Stomach (tissue), 9 donors: Measurements from ENCODE around the gene CACNA1I. TPM values are rescaled to one million over a fixed set of nuclear protein-coding genes. Genes with fewer than 3 reads are reported as not detected.

Source experiments
- DNase-seq, 2 donors: peaks; one replicate each; pipeline versions ENCODE4 v3.0.0 to v3.0.0-alpha.2; 2013 to 2019
- H3K27ac ChIP-seq, 5 donors: fragments of 200-600 bp in 4 of 5; sonication (generic) in 4 of 5; one replicate each; pipeline ENCODE4 v1.5.1; 2013 to 2019; ENCODE audit warnings: mild to moderate bottlenecking in 1 of 5, moderate library complexity in 1 of 5
- H3K27me3 ChIP-seq, 3 donors: fragments of 200-600 bp; sonication (generic); one replicate each; pipeline ENCODE4 v1.5.1; 2017 to 2019; ENCODE audit warnings: mixed run types in 1 of 3
- H3K36me3 ChIP-seq, 4 donors: fragments of 200-600 bp; sonication (generic); 1 replicate in 3 of 4; 2 replicates in 1 of 4; pipeline ENCODE4 v1.5.1; 2016 to 2019
- H3K4me1 ChIP-seq, 4 donors: fragments of 200-600 bp; sonication (generic); one replicate each; pipeline ENCODE4 v1.5.1; 2016 to 2019
- H3K4me3 ChIP-seq, 4 donors: fragments of 200-600 bp; sonication (generic) in 3 of 4; one replicate each; pipeline ENCODE4 v1.5.1; 2016 to 2019; ENCODE audit warnings: mild to moderate bottlenecking in 1 of 4
- H3K9me3 ChIP-seq, 4 donors: fragments of 200-600 bp; sonication (generic); one replicate each; pipeline ENCODE4 v1.5.1; 2016 to 2019
- CTCF ChIP-seq, 7 experiments: fragments of 450-650 bp in 4 of 7; fragments of 200-600 bp in 3 of 7; sonication (generic) in 3 of 7; IDR thresholded peaks; one replicate each; pipeline ENCODE4 v1.5.1; 2016 to 2019; ENCODE audit warnings: antibody characterized with exemption in 7 of 7, control low read depth in 2 of 7, mild to moderate bottlenecking in 1 of 7
- EP300 ChIP-seq: sonication (generic); formaldehyde crosslinking; IDR thresholded peaks from one replicate; pipeline ENCODE4 v1.6.1; 2017; ENCODE audit warnings: antibody characterized with exemption
- POLR2A ChIP-seq, 4 donors: fragments of 450-650 bp; IDR thresholded peaks; one replicate each; pipeline ENCODE4 v1.6.1; 2016; ENCODE audit warnings: antibody characterized with exemption in 4 of 4, control low read depth in 2 of 4, mild to moderate bottlenecking in 1 of 4, moderate library complexity in 1 of 4
- POLR2AphosphoS5 ChIP-seq, 3 donors: sonication (generic); formaldehyde crosslinking; IDR thresholded peaks; one replicate each; pipeline ENCODE4 v1.6.1; 2016; ENCODE audit warnings: antibody characterized with exemption in 3 of 3
- WGBS, 5 donors: extraction: QIAGEN DNeasy Blood & Tissue Kit in 3 of 5; methylation state at CpG; one replicate each; pipeline versions ENCODE4 v1.1.5 to v1.1.7; 2013 to 2018; 5-methylcytosine and 5-hydroxymethylcytosine counted together
- intact Hi-C: fragments of 100-400 bp; cut with DNase I; formaldehyde crosslinking; loops from one replicate; pipeline ENCODE4 v1.15.1; 2023; ENCODE audit warnings: low total_unique reads
- polyA plus RNA-seq, 3 donors: library from polyadenylated mRNA; stranded (reverse); fragments of 200-250 nt; gene quantifications; one replicate each; pipeline ENCODE4 v1.2.3, GENCODE V29; 2013
- total RNA-seq, 5 donors: library from RNA; depleted of rRNA; stranded (reverse); fragments of >200 nt; gene quantifications; one replicate each; pipeline versions ENCODE4 v1.1.0 to v1.2.3, GENCODE V29; 2014 to 2016
- donor health status: healthy with polysubstance abuse.
- donor health status: Bipolar disorder and iron deficiency.
- donor health status: healthy.

CACNA1I gene
- total and polyA plus RNA-seq, 8 donors, result 0.06 to 4.0 (median 0.22) TPM; not detected in 2

GRCh38 chr22:39674536-39674935 lies 104.0 kb downstream of the CACNA1I start:
- Histone ChIP-seq H3K4me1 (no peaks in the 10 kb centered on the region), H3K4me3 (no peak overlapping the region), H3K27ac (no peak overlapping the region), H3K36me3 (peaks cover 0 to 12% (median 0%) of the 10 kb centered on the region in 4 donors), H3K27me3 (peaks cover 0 to 45% (median 4%) of the 10 kb centered on the region in 3 donors), H3K9me3 (peaks cover 14 to 36% (median 32%) of the 10 kb centered on the region in 4 donors)
- intact Hi-C loops, result no loop called here
- 50 to 65% (median 56%) methylated on average over 7 of the region's 7 CpGs for WGBS, 5 donors
- no peak for TF ChIP-seq POLR2AphosphoS5 (IDR thresholded peaks at IDR 0.05)
- TF ChIP-seq POLR2A (IDR thresholded peaks at IDR 0.05), result no peak
- TF ChIP-seq EP300, result no peak
- TF ChIP-seq CTCF (IDR thresholded peaks at IDR 0.05), result no peak
- no peak for DNase-seq

- DNase-seq, result no peak
- intact Hi-C loops, result no loop called here
- Histone ChIP-seq H3K27ac (no peak overlapping the region), H3K4me3 (no peak overlapping the region), H3K27me3 (peaks cover 0 to 50% (median 4%) of the 10 kb centered on the region in 3 donors), H3K4me1 (no peaks in the 10 kb centered on the region), H3K36me3 (peaks cover 0 to 12% (median 0%) of the 10 kb centered on the region in 4 donors), H3K9me3 (peaks cover 13 to 25% (median 25%) of the 10 kb centered on the region in 4 donors)
- TF ChIP-seq POLR2AphosphoS5 (IDR thresholded peaks at IDR 0.05) (no peak), CTCF (IDR thresholded peaks at IDR 0.05) (no peak), EP300 (no peak), POLR2A (IDR thresholded peaks at IDR 0.05) (no peak)
- 54 to 66% (median 62%) methylated on average over 10 of the region's 10 CpGs for WGBS, 5 donors
Observed at GRCh38 chr22:39675947-39676346, 105.4 kb downstream of the CACNA1I start.

GRCh38 chr22:39677967-39678366 lies 107.4 kb downstream of the CACNA1I start:
- Histone ChIP-seq H3K27ac (no peak overlapping the region), H3K4me3 (no peak overlapping the region), H3K36me3 (no peaks in the 10 kb centered on the region), H3K27me3 (peaks cover 0 to 54% (median 4%) of the 10 kb centered on the region in 3 donors), H3K4me1 (no peaks in the 10 kb centered on the region), H3K9me3 (peaks cover 0 to 5% (median 4%) of the 10 kb centered on the region in 4 donors)
- no peak for DNase-seq
- intact Hi-C loops, result no loop called here
- WGBS, 5 donors, result 92 to 96% (median 95%) methylated on average over 10 to 12 of the region's 12 CpGs
- TF ChIP-seq POLR2A (IDR thresholded peaks at IDR 0.05) (no peak), POLR2AphosphoS5 (IDR thresholded peaks at IDR 0.05) (no peak), EP300 (no peak), CTCF (IDR thresholded peaks at IDR 0.05) (no peak)

GRCh38 chr22:39678862-39679490 lies 108.4 kb downstream of the CACNA1I start:
- intact Hi-C loops, result no loop called here

GRCh38 chr22:39679652-39680051 lies 109.1 kb downstream of the CACNA1I start:
- intact Hi-C loops, result no loop called here
- no peak for DNase-seq
- H3K36me3 ChIP-seq, result no peaks in the 10 kb centered on the region
- H3K27ac ChIP-seq, result no peak overlapping the region
- no peak for TF ChIP-seq POLR2AphosphoS5 (IDR thresholded peaks at IDR 0.05)
- no peak for TF ChIP-seq EP300
- TF ChIP-seq POLR2A (IDR thresholded peaks at IDR 0.05), result no peak
- TF ChIP-seq CTCF (IDR thresholded peaks at IDR 0.05), result no peak
- 86 to 93% (median 91%) methylated on average over 13 to 17 of the region's 17 CpGs for WGBS, 5 donors
- no peaks in the 10 kb centered on the region for H3K4me1 ChIP-seq
- no peaks in the 10 kb centered on the region for H3K9me3 ChIP-seq
- no peak overlapping the region for H3K4me3 ChIP-seq
- peaks cover 0 to 63% (median 10%) of the 10 kb centered on the region in 3 donors for H3K27me3 ChIP-seq

More at GRCh38 chr22:39678862-39679490, 108.4 kb downstream of the CACNA1I start:
- no peak overlapping the region for H3K27ac ChIP-seq
- DNase-seq, result no peak
- no peaks in the 10 kb centered on the region for H3K9me3 ChIP-seq
- H3K4me1 ChIP-seq, result no peaks in the 10 kb centered on the region
- no peak for TF ChIP-seq EP300
- no peak for TF ChIP-seq POLR2AphosphoS5 (IDR thresholded peaks at IDR 0.05)
- no peak for TF ChIP-seq POLR2A (IDR thresholded peaks at IDR 0.05)
- peaks cover 0 to 62% (median 4%) of the 10 kb centered on the region in 3 donors for H3K27me3 ChIP-seq
- WGBS, 5 donors, result 89 to 95% (median 91%) methylated on average over 46 to 47 of the region's 47 CpGs
- H3K36me3 ChIP-seq, result no peaks in the 10 kb centered on the region
- no peak overlapping the region for H3K4me3 ChIP-seq
